WTC11 (cell line): ENCODE data around the gene GAPDHS. TPM values are rescaled to one million over a fixed set of nuclear protein-coding genes. Genes with fewer than 3 reads are reported as not detected.

Experiments
- ATAC-seq: fragments of 200-7000 bp; cut with Tn5 transposase; 2 replicates; pipeline ENCODE4 v1.10.0; 2021; ENCODE audit warnings: mild to moderate bottlenecking, moderate library complexity
- CTCF ChIA-PET: fragments of 300-600 bp; sonication (Branson Sonifier 250); formaldehyde crosslinking; loops from one replicate; lab custom pipeline; 2021; ENCODE audit warnings: antibody characterized with exemption; lab: Charles Lee
- POLR2A ChIA-PET: fragments of 350-600 bp; sonication (Branson Sonifier 250); formaldehyde crosslinking; loops from one replicate; lab custom pipeline; 2021; ENCODE audit warnings: antibody characterized with exemption; lab: Charles Lee
- DNase-seq: peaks from one replicate; pipeline ENCODE4 v3.0.0; 2021; ENCODE audit warnings: low spot score
- H3K27ac Mint-ChIP-seq: 2 replicates; pipeline ENCODE4 v1.8.0; 2021; ENCODE audit warnings: mixed read lengths
- H3K27me3 Mint-ChIP-seq: 2 replicates; pipeline ENCODE4 v1.8.0; 2021; ENCODE audit warnings: low read depth, mild to moderate bottlenecking, moderate library complexity, mixed read lengths
- H3K36me3 Mint-ChIP-seq: 2 replicates; pipeline ENCODE4 v1.8.0; 2021; ENCODE audit warnings: mixed read lengths
- H3K4me1 Mint-ChIP-seq: 2 replicates; pipeline ENCODE4 v1.8.0; 2022; ENCODE audit warnings: mixed read lengths
- H3K4me3 Mint-ChIP-seq: 2 replicates; pipeline ENCODE4 v1.8.0; 2021; ENCODE audit warnings: mild to moderate bottlenecking, moderate library complexity, mixed read lengths
- H3K9me3 Mint-ChIP-seq: 2 replicates; pipeline ENCODE4 v1.8.0; 2021; ENCODE audit warnings: mixed read lengths
- CREM ChIP-seq: sonication (generic); formaldehyde crosslinking; IDR thresholded peaks from 2 replicates; pipeline ENCODE4 v1.8.1; 2022; ENCODE audit warnings: mild to moderate bottlenecking, missing genetic modification reagents, moderate library complexity
- FOXJ3 ChIP-seq: sonication (generic); formaldehyde crosslinking; IDR thresholded peaks from 2 replicates; pipeline ENCODE4 v1.9.0; 2021; ENCODE audit warnings: missing genetic modification reagents, mild to moderate bottlenecking, borderline replicate concordance
- FOXP1 ChIP-seq: sonication (generic); formaldehyde crosslinking; IDR thresholded peaks from 2 replicates; pipeline ENCODE4 v1.8.0; 2022; ENCODE audit warnings: missing genetic modification reagents, mild to moderate bottlenecking, moderate library complexity, borderline replicate concordance
- GABPB1 ChIP-seq: sonication (generic); formaldehyde crosslinking; IDR thresholded peaks from 2 replicates; pipeline ENCODE4 v1.8.1; 2023; ENCODE audit warnings: mild to moderate bottlenecking, missing genetic modification reagents
- IRF2 ChIP-seq: sonication (generic); formaldehyde crosslinking; IDR thresholded peaks from 2 replicates; pipeline ENCODE4 v1.8.0; 2022; ENCODE audit warnings: low read depth, missing genetic modification reagents, borderline replicate concordance
- NFATC4 ChIP-seq: fragments of 250-450 bp; sonication (Bioruptor Pico); IDR thresholded peaks from 2 replicates; pipeline ENCODE4 v1.9.0; 2021; ENCODE audit warnings: mild to moderate bottlenecking
- NR1H2 ChIP-seq: sonication (generic); formaldehyde crosslinking; IDR thresholded peaks from 2 replicates; pipeline ENCODE4 v1.9.0; 2021; ENCODE audit warnings: mild to moderate bottlenecking, moderate library complexity, missing genetic modification reagents
- SMAD4 ChIP-seq: sonication (generic); formaldehyde crosslinking; IDR thresholded peaks from 2 replicates; pipeline ENCODE4 v1.8.0; 2022; ENCODE audit warnings: mild to moderate bottlenecking, missing genetic modification reagents
- TP53 ChIP-seq: sonication (generic); formaldehyde crosslinking; IDR thresholded peaks from 2 replicates; pipeline ENCODE4 v1.8.1; 2023; ENCODE audit warnings: mild to moderate bottlenecking, missing genetic modification reagents
- ZBTB21 ChIP-seq: sonication (generic); formaldehyde crosslinking; IDR thresholded peaks from 2 replicates; pipeline ENCODE4 v1.8.1; 2023; ENCODE audit warnings: mild to moderate bottlenecking, missing genetic modification reagents, borderline replicate concordance
- ZNF263 ChIP-seq: sonication (generic); formaldehyde crosslinking; IDR thresholded peaks from 2 replicates; pipeline ENCODE4 v1.8.1; 2022; ENCODE audit warnings: low read depth, mild to moderate bottlenecking, moderate library complexity, missing genetic modification reagents
- ZNF396 ChIP-seq: fragments of 250-450 bp; sonication (Bioruptor Pico); IDR thresholded peaks from 2 replicates; pipeline ENCODE4 v1.8.0; 2021; ENCODE audit warnings: mild to moderate bottlenecking, moderate library complexity, borderline replicate concordance
- total RNA-seq: library from RNA; stranded (reverse); gene quantifications from 3 replicates; pipeline ENCODE4 v1.2.3, GENCODE V29; 2021
- TF ChIP-seq, protein P1 (sequence below): sonication (generic); formaldehyde crosslinking; IDR thresholded peaks from 2 replicates; pipeline ENCODE4 v1.8.1; 2023; ENCODE audit warnings: mild to moderate bottlenecking, missing genetic modification reagents
- TF ChIP-seq, protein P2 (sequence below): fragments of 250-450 bp; sonication (Bioruptor Pico); conservative IDR thresholded peaks from 2 replicates; pipeline ENCODE4 v1.9.0; 2021; ENCODE audit warnings: mild to moderate bottlenecking
- TF ChIP-seq, protein P3 (sequence below): fragments of 250-450 bp; sonication (Bioruptor Pico); IDR thresholded peaks from 2 replicates; pipeline ENCODE4 v1.8.0; 2021; ENCODE audit warnings: mild to moderate bottlenecking
- TF ChIP-seq, protein P4 (sequence below): fragments of 250-450 bp; sonication (Bioruptor Pico); IDR thresholded peaks from 2 replicates; pipeline ENCODE4 v1.9.0; 2021; ENCODE audit warnings: mild to moderate bottlenecking
- TF ChIP-seq, protein P5 (sequence below): fragments of 200-600 bp; IDR thresholded peaks from 2 replicates; pipeline ENCODE4 v1.8.0; 2022; ENCODE audit warnings: antibody characterized with exemption
- TF ChIP-seq, protein P6 (sequence below): sonication (generic); formaldehyde crosslinking; IDR thresholded peaks from 2 replicates; pipeline ENCODE4 v1.8.0; 2022; ENCODE audit warnings: mild to moderate bottlenecking, missing genetic modification reagents
- TF ChIP-seq, protein P7 (sequence below): sonication (generic); formaldehyde crosslinking; IDR thresholded peaks from 2 replicates; pipeline ENCODE4 v1.8.1; 2023; ENCODE audit warnings: mild to moderate bottlenecking, missing genetic modification reagents

The GAPDHS gene
- total RNA-seq, 1 experiment from 2014 or later, result 0.20 TPM

DNA sequence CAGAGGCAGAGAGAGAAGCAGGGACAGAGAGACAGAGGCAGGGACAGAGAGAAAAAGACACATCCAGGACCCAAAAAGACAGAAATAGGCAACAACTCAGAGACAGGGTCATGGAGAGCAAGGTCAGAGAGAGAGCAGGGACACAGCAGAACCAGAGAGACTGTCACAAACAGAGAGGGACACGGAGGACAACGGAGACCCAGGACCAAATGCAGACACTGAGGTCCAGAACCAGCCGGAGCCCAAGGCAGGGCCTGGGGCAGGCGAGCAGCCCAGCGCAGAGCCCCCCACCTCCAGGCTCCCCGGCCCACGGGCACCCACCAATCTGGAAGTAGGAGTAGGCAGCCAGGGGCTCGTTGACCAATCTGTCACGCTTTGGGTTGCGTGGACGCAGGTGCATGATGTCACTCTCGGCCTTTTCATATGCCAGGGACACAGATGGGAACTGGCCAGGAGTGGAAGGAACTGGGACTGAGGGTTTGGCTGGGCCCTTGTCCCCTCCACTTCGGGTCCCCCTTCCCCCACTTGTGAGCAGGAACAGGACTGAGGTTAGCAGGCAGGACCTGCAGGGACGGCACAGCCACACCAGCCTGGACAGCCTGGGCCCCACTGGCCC is 20.2 kb downstream of the GAPDHS start (continued):
- TF ChIP-seq, protein P1, sequence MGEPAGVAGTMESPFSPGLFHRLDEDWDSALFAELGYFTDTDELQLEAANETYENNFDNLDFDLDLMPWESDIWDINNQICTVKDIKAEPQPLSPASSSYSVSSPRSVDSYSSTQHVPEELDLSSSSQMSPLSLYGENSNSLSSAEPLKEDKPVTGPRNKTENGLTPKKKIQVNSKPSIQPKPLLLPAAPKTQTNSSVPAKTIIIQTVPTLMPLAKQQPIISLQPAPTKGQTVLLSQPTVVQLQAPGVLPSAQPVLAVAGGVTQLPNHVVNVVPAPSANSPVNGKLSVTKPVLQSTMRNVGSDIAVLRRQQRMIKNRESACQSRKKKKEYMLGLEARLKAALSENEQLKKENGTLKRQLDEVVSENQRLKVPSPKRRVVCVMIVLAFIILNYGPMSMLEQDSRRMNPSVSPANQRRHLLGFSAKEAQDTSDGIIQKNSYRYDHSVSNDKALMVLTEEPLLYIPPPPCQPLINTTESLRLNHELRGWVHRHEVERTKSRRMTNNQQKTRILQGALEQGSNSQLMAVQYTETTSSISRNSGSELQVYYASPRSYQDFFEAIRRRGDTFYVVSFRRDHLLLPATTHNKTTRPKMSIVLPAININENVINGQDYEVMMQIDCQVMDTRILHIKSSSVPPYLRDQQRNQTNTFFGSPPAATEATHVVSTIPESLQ (CRISPR knock-in tag), result no peak
- TF ChIP-seq IRF2, result no peak
- TF ChIP-seq TP53, result no peak
- TF ChIP-seq, protein P2, sequence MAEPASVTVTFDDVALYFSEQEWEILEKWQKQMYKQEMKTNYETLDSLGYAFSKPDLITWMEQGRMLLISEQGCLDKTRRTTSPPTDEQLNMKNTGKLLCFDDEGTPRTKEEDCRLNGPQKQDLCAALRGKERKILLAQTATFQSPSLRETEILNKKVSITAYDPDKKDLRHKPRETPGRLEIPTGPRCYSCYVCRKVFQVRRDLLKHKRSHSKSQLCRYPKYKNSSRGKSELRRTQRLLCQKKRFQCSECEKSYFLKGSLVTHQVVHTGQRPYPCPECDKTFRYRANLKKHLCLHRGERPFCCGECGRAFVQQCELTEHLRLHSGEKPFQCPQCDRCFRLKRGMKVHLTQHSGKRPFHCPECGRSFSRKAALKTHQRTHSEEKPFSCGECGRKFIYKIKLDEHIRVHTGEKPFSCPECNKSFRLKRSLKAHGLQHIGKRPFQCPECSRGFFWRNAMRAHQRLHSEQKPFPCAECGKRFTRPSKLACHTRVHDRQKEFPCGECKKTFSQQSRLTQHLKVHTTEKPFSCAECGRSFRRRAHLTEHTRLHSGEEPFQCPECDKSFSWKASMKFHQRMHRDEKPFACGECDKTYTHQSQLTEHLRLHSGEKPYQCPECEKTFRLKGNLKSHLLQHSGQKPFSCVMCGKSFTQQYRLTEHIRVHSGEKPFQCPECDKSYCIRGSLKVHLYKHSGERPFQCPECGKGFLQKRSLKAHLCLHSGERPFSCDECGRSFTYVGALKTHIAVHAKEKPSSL (CRISPR knock-in tag), result no peak

DNA sequence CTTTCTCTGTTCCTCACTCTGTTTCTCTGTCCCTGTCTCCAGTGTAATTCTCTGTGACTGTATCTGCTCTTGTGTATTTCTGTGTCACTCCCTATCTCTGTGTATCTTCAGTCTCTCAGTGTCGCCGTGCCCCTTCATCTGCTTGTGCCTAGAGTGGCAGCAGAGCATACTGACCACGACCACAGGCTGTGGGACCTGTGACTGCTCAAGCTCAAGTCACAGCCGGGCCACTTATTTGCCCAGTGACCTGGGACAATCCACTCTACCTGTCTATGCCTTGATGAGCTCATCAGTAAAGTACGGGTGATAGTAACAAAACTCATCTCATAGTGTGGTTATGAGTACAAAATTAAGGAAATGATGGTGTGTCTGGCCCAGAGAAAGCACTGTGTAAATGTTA is 20.8 kb downstream of the GAPDHS start:
- peaks cover 24% of the 10 kb centered on the region for H3K27me3 Mint-ChIP-seq
- ChIA-PET CTCF (no interaction called here), POLR2A (no interaction called here)
- DNase-seq (no peak), ATAC-seq (no peak)
- no peak overlapping the region for H3K27ac Mint-ChIP-seq
- H3K36me3 Mint-ChIP-seq, result 0 out of 2 replicates have a peak, but pooled peaks cover 3% of the 10 kb centered on the region
- H3K9me3 Mint-ChIP-seq, result no peaks in the 10 kb centered on the region
- peaks cover 15% of the 10 kb centered on the region for H3K4me1 Mint-ChIP-seq
- no peak overlapping the region for H3K4me3 Mint-ChIP-seq
- TF ChIP-seq CREM (CRISPR knock-in tag) (no peak), SMAD4 (no peak), NFATC4 (CRISPR knock-in tag) (no peak), ZNF263 (CRISPR knock-in tag) (no peak), FOXP1 (CRISPR knock-in tag) (no peak), ZNF396 (CRISPR knock-in tag) (no peak), NR1H2 (CRISPR knock-in tag) (no peak), ZBTB21 (CRISPR knock-in tag) (no peak), GABPB1 (CRISPR knock-in tag) (no peak), FOXJ3 (CRISPR knock-in tag) (no peak), IRF2 (no peak)
- TF ChIP-seq, protein P3, sequence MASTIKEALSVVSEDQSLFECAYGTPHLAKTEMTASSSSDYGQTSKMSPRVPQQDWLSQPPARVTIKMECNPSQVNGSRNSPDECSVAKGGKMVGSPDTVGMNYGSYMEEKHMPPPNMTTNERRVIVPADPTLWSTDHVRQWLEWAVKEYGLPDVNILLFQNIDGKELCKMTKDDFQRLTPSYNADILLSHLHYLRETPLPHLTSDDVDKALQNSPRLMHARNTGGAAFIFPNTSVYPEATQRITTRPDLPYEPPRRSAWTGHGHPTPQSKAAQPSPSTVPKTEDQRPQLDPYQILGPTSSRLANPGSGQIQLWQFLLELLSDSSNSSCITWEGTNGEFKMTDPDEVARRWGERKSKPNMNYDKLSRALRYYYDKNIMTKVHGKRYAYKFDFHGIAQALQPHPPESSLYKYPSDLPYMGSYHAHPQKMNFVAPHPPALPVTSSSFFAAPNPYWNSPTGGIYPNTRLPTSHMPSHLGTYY (CRISPR knock-in tag), result no peak
- TF ChIP-seq, protein P4, sequence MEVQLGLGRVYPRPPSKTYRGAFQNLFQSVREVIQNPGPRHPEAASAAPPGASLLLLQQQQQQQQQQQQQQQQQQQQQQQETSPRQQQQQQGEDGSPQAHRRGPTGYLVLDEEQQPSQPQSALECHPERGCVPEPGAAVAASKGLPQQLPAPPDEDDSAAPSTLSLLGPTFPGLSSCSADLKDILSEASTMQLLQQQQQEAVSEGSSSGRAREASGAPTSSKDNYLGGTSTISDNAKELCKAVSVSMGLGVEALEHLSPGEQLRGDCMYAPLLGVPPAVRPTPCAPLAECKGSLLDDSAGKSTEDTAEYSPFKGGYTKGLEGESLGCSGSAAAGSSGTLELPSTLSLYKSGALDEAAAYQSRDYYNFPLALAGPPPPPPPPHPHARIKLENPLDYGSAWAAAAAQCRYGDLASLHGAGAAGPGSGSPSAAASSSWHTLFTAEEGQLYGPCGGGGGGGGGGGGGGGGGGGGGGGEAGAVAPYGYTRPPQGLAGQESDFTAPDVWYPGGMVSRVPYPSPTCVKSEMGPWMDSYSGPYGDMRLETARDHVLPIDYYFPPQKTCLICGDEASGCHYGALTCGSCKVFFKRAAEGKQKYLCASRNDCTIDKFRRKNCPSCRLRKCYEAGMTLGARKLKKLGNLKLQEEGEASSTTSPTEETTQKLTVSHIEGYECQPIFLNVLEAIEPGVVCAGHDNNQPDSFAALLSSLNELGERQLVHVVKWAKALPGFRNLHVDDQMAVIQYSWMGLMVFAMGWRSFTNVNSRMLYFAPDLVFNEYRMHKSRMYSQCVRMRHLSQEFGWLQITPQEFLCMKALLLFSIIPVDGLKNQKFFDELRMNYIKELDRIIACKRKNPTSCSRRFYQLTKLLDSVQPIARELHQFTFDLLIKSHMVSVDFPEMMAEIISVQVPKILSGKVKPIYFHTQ (CRISPR knock-in tag), result no peak
- TF ChIP-seq, protein P5, sequence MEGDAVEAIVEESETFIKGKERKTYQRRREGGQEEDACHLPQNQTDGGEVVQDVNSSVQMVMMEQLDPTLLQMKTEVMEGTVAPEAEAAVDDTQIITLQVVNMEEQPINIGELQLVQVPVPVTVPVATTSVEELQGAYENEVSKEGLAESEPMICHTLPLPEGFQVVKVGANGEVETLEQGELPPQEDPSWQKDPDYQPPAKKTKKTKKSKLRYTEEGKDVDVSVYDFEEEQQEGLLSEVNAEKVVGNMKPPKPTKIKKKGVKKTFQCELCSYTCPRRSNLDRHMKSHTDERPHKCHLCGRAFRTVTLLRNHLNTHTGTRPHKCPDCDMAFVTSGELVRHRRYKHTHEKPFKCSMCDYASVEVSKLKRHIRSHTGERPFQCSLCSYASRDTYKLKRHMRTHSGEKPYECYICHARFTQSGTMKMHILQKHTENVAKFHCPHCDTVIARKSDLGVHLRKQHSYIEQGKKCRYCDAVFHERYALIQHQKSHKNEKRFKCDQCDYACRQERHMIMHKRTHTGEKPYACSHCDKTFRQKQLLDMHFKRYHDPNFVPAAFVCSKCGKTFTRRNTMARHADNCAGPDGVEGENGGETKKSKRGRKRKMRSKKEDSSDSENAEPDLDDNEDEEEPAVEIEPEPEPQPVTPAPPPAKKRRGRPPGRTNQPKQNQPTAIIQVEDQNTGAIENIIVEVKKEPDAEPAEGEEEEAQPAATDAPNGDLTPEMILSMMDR, result no peak
- TF ChIP-seq, protein P6, sequence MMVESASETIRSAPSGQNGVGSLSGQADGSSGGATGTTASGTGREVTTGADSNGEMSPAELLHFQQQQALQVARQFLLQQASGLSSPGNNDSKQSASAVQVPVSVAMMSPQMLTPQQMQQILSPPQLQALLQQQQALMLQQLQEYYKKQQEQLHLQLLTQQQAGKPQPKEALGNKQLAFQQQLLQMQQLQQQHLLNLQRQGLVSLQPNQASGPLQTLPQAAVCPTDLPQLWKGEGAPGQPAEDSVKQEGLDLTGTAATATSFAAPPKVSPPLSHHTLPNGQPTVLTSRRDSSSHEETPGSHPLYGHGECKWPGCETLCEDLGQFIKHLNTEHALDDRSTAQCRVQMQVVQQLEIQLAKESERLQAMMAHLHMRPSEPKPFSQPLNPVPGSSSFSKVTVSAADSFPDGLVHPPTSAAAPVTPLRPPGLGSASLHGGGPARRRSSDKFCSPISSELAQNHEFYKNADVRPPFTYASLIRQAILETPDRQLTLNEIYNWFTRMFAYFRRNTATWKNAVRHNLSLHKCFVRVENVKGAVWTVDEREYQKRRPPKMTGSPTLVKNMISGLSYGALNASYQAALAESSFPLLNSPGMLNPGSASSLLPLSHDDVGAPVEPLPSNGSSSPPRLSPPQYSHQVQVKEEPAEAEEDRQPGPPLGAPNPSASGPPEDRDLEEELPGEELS (CRISPR knock-in tag), result no peak
- TF ChIP-seq, protein P7, sequence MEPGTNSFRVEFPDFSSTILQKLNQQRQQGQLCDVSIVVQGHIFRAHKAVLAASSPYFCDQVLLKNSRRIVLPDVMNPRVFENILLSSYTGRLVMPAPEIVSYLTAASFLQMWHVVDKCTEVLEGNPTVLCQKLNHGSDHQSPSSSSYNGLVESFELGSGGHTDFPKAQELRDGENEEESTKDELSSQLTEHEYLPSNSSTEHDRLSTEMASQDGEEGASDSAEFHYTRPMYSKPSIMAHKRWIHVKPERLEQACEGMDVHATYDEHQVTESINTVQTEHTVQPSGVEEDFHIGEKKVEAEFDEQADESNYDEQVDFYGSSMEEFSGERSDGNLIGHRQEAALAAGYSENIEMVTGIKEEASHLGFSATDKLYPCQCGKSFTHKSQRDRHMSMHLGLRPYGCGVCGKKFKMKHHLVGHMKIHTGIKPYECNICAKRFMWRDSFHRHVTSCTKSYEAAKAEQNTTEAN (CRISPR knock-in tag), result no peak
